HepG2 (cell line): ENCODE results near the gene PFDN5. TPM values are rescaled to one million over a fixed set of nuclear protein-coding genes. Genes with fewer than 3 reads are reported as not detected.

Experiments
- AKNA ChIP-seq: sonication (generic); formaldehyde crosslinking; IDR thresholded peaks from 2 replicates; pipeline ENCODE4 v1.4.0; 2020; ENCODE audit warnings: missing genetic modification reagents, borderline replicate concordance
- HOXA3 ChIP-seq: sonication (generic); formaldehyde crosslinking; IDR thresholded peaks from 2 replicates; pipeline ENCODE4 v1.5.0; 2020; ENCODE audit warnings: missing genetic modification reagents
- KLF15 ChIP-seq: sonication (generic); formaldehyde crosslinking; IDR thresholded peaks from 2 replicates; pipeline ENCODE4 v1.8.1; 2023; ENCODE audit warnings: borderline replicate concordance, mild to moderate bottlenecking, inconsistent platforms, missing genetic modification reagents, mixed read lengths
- NR2C2 ChIP-seq: sonication (generic); formaldehyde crosslinking; IDR thresholded peaks from 2 replicates; pipeline ENCODE4 v1.4.0; 2020; ENCODE audit warnings: missing genetic modification reagents, mild to moderate bottlenecking, moderate library complexity, borderline replicate concordance
- RARA ChIP-seq: IDR thresholded peaks from 2 replicates; pipeline ENCODE4 v1.6.1; 2016; ENCODE audit warnings: missing genetic modification reagents, missing compliant biosample characterization
- RFX3 ChIP-seq: IDR thresholded peaks from 2 replicates; pipeline ENCODE4 v1.6.1; 2016; ENCODE audit warnings: missing biosample characterization, missing genetic modification reagents
- ZNF530 ChIP-seq: sonication (generic); formaldehyde crosslinking; IDR thresholded peaks from 2 replicates; pipeline ENCODE4 v1.5.0; 2020; ENCODE audit warnings: low read depth, mild to moderate bottlenecking, missing genetic modification reagents
- ZNF670 ChIP-seq: sonication (generic); formaldehyde crosslinking; IDR thresholded peaks from 2 replicates; pipeline ENCODE4 v1.8.0; 2022; ENCODE audit warnings: mild to moderate bottlenecking, missing genetic modification reagents, borderline replicate concordance
- polyA plus RNA-seq, 8 experiments: library from polyadenylated mRNA; depleted of rRNA in 3 of 8; stranded (reverse) in 7 of 8; unstranded in 1 of 8; fragments of >200 nt; fragmentation: Illumina TruSeq in 4 of 8; extraction: Trizol in 4 of 8; gene quantifications; 2 replicates each; pipeline versions ENCODE4 v1.2.1 to v1.2.3, GENCODE V29; 2011 to 2016; ENCODE audit warnings: low read depth in 4 of 8, missing spikeins in 1 of 8, mixed read lengths in 1 of 8; ENCODE audit not compliant: insufficient read depth in 1 of 8
- total RNA-seq, 5 experiments: library from RNA; depleted of rRNA; stranded (reverse); fragments of >200 nt; fragmentation: Illumina TruSeq; extraction: Trizol; gene quantifications; 2 replicates each; pipeline ENCODE4 v1.2.3, GENCODE V29; 2016; ENCODE audit warnings: low read depth in 1 of 5
- TF ChIP-seq, protein P1 (sequence below): IDR thresholded peaks from 2 replicates; pipeline ENCODE4 v1.6.1; 2018; ENCODE audit warnings: missing genetic modification reagents, mild to moderate bottlenecking, missing compliant biosample characterization

Gene PFDN5
- total and polyA plus RNA-seq, 2 of the 13 experiments (the other 11 are each of a cell fraction or from before 2014, with no cell fraction given): 449 to 462 TPM

DNA sequence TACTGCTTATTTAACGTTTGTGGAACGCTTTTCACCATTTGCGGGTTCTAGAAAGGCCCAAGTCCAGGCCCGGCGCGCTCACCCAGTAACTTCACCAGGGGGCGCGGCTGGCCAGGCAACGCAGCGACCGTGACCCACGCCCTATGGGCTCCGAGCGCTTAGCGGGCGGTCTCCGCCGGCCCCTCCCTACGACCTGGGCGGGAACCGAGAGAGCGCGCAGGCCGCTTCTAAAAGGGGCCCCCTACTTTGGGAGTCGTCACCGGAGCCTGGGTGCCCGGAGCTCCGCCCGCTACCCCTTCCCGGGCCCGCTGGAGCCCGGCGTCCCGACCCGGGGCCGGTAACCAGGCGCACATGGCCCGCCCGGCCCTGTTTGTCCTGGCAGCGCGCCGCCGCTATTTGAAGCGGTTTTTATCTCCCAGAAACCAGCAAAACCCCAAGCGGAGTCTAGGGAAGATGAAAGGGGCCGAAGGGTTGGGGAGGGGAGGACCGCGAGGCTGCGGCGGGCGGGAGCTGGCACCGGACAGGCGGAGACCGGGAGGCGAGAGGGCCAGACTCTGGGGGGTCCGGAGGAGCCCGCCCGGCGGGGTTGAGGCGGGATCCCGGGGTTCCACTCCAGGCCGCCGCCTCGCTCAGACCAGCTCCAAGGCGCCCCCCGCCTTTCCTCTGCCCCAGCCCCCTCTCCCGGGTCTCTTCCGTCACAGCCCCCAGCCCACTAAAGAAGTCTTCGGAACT is 29.6 kb downstream of the PFDN5 start (continued):
- TF ChIP-seq AKNA (CRISPR knock-in tag) (no peak), RFX3 (no peak), KLF15 (CRISPR knock-in tag) (peak; percentile 39; the same call in 1 of the 2 replicates), ZNF670 (CRISPR knock-in tag) (no peak), ZNF530 (CRISPR knock-in tag) (0 out of 2 replicates have a peak, but pooled peaks have one; percentile 63), HOXA3 (CRISPR knock-in tag) (peak; percentile 61; the same call in 1 of the 2 replicates), RARA (CRISPR knock-in tag) (0 out of 2 replicates have a peak, but pooled peaks have one; percentile 35), NR2C2 (CRISPR knock-in tag) (peak; percentile 79)
- TF ChIP-seq, protein P1, sequence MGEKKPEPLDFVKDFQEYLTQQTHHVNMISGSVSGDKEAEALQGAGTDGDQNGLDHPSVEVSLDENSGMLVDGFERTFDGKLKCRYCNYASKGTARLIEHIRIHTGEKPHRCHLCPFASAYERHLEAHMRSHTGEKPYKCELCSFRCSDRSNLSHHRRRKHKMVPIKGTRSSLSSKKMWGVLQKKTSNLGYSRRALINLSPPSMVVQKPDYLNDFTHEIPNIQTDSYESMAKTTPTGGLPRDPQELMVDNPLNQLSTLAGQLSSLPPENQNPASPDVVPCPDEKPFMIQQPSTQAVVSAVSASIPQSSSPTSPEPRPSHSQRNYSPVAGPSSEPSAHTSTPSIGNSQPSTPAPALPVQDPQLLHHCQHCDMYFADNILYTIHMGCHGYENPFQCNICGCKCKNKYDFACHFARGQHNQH (CRISPR knock-in tag): peak; percentile 71
- TF ChIP-seq, all 625 proteins: peak for 264
